Mesenchymal stem cell (in vitro differentiated cells and primary cell): Measurements from ENCODE around the gene TRAF2.
"Not testable (repeated sequence)": the region's sequence is repeated elsewhere in the genome, so short reads cannot be mapped to it uniquely, and the experiment has no call there.

Source experiments
- DNase-seq: peaks from one replicate; pipeline ENCODE4 v3.0.0-alpha.2; 2013
- H2AFZ ChIP-seq: one replicate; pipeline ENCODE4 v1.6.1; 2013; ENCODE audit warnings: low read depth, mild to moderate bottlenecking, control low read depth, inconsistent platforms, low read length, moderate library complexity
- H2AK5ac ChIP-seq: 2 replicates; pipeline ENCODE4 v1.6.1; 2013; ENCODE audit warnings: low read length, moderate library complexity, mild to moderate bottlenecking, inconsistent platforms; ENCODE audit not compliant: severe bottlenecking
- H2BK120ac ChIP-seq: one replicate; pipeline ENCODE4 v1.6.1; 2013; ENCODE audit warnings: low read depth, mild to moderate bottlenecking, inconsistent platforms, low read length, moderate library complexity
- H2BK12ac ChIP-seq, 2 experiments: one replicate each; pipeline ENCODE4 v1.6.1; 2013; ENCODE audit warnings: inconsistent platforms in 2 of 2, low read length in 2 of 2, mild to moderate bottlenecking in 2 of 2, moderate library complexity in 2 of 2, control low read depth in 1 of 2
- H2BK15ac ChIP-seq: one replicate; pipeline ENCODE4 v1.6.1; 2013; ENCODE audit warnings: mild to moderate bottlenecking, low read depth, inconsistent platforms; ENCODE audit not compliant: poor library complexity, severe bottlenecking
- H2BK5ac ChIP-seq: 2 replicates; pipeline ENCODE4 v1.6.1; 2013; ENCODE audit warnings: low read depth, mild to moderate bottlenecking, low read length, control low read depth, inconsistent platforms; ENCODE audit not compliant: poor library complexity, severe bottlenecking
- H3K14ac ChIP-seq, 2 experiments: one replicate each; pipeline ENCODE4 v1.6.1; 2013; ENCODE audit warnings: inconsistent platforms in 2 of 2, low read length in 2 of 2, control low read depth in 1 of 2, mild to moderate bottlenecking in 1 of 2, moderate library complexity in 1 of 2
- H3K18ac ChIP-seq, 2 experiments: one replicate each; pipeline ENCODE4 v1.6.1; 2013; ENCODE audit warnings: inconsistent platforms in 2 of 2, low read length in 2 of 2, control low read depth in 1 of 2, low read depth in 1 of 2, mild to moderate bottlenecking in 1 of 2
- H3K23ac ChIP-seq, 2 experiments: one replicate each; pipeline ENCODE4 v1.6.1; 2013; ENCODE audit warnings: inconsistent platforms in 2 of 2, low read length in 2 of 2, mild to moderate bottlenecking in 2 of 2, moderate library complexity in 2 of 2, control low read depth in 1 of 2
- H3K27ac ChIP-seq: 2 replicates; pipeline ENCODE4 v1.5.1; 2013; ENCODE audit warnings: mild to moderate bottlenecking, moderate library complexity, low read length, control low read depth, inconsistent platforms; ENCODE audit not compliant: poor library complexity, severe bottlenecking
- H3K27me3 ChIP-seq, 2 experiments: 2 replicates each; pipeline versions ENCODE4 v1.6.1 to v1.7.0; 2013; ENCODE audit warnings: low read length in 2 of 2, mild to moderate bottlenecking in 2 of 2, moderate library complexity in 2 of 2, control low read depth in 1 of 2, inconsistent platforms in 1 of 2; ENCODE audit not compliant: control insufficient read depth in 1 of 2, insufficient read depth in 1 of 2
- H3K36me3 ChIP-seq, 2 experiments: 2 replicates each; pipeline versions ENCODE4 v1.6.1 to v1.7.0; 2013; ENCODE audit warnings: low read length in 2 of 2, control low read depth in 1 of 2, inconsistent platforms in 1 of 2, low read depth in 1 of 2, mild to moderate bottlenecking in 1 of 2; ENCODE audit not compliant: insufficient read depth in 2 of 2, control insufficient read depth in 1 of 2
- H3K4ac ChIP-seq, 2 experiments: one replicate each; pipeline ENCODE4 v1.6.1; 2013; ENCODE audit warnings: inconsistent platforms in 2 of 2, low read length in 2 of 2, mild to moderate bottlenecking in 2 of 2, moderate library complexity in 2 of 2, control low read depth in 1 of 2, low read depth in 1 of 2
- H3K4me1 ChIP-seq: 2 replicates; pipeline ENCODE4 v1.6.1; 2013; ENCODE audit warnings: low read depth, low read length, control low read depth; ENCODE audit not compliant: control insufficient read depth, insufficient read depth
- H3K4me2 ChIP-seq: 2 replicates; pipeline ENCODE4 v1.6.1; 2013; ENCODE audit warnings: low read length, mild to moderate bottlenecking, inconsistent platforms; ENCODE audit not compliant: poor library complexity, severe bottlenecking
- H3K4me3 ChIP-seq, 2 experiments: 2 replicates each; pipeline versions ENCODE4 v1.5.1 to v1.7.0; 2013; ENCODE audit warnings: low read length in 2 of 2, mild to moderate bottlenecking in 2 of 2, control low read depth in 1 of 2, low read depth in 1 of 2; ENCODE audit not compliant: insufficient read depth in 1 of 2
- H3K79me1 ChIP-seq: replicated peaks from 2 replicates; pipeline ENCODE4 v1.6.1; 2013; ENCODE audit warnings: mild to moderate bottlenecking, control low read depth, low read length, inconsistent platforms; ENCODE audit not compliant: poor library complexity, severe bottlenecking
- H3K9ac ChIP-seq: 2 replicates; pipeline ENCODE4 v1.7.0; 2013; ENCODE audit warnings: mild to moderate bottlenecking, low read length, moderate library complexity
- H3K9me3 ChIP-seq: 2 replicates; pipeline ENCODE4 v1.7.0; 2013; ENCODE audit warnings: mild to moderate bottlenecking, low read length; ENCODE audit not compliant: control insufficient read depth
- H4K8ac ChIP-seq: one replicate; pipeline ENCODE4 v1.6.1; 2013; ENCODE audit warnings: inconsistent platforms, mild to moderate bottlenecking, low read length, moderate library complexity
- H4K91ac ChIP-seq: one replicate; pipeline ENCODE4 v1.6.1; 2013; ENCODE audit warnings: mild to moderate bottlenecking, low read length, inconsistent platforms
- WGBS: methylation state at CpG from one replicate; pipeline ENCODE4 v1.1.7; 2013; ENCODE audit warnings: mixed read lengths; 5-methylcytosine and 5-hydroxymethylcytosine counted together

TRAF2 gene

DNA sequence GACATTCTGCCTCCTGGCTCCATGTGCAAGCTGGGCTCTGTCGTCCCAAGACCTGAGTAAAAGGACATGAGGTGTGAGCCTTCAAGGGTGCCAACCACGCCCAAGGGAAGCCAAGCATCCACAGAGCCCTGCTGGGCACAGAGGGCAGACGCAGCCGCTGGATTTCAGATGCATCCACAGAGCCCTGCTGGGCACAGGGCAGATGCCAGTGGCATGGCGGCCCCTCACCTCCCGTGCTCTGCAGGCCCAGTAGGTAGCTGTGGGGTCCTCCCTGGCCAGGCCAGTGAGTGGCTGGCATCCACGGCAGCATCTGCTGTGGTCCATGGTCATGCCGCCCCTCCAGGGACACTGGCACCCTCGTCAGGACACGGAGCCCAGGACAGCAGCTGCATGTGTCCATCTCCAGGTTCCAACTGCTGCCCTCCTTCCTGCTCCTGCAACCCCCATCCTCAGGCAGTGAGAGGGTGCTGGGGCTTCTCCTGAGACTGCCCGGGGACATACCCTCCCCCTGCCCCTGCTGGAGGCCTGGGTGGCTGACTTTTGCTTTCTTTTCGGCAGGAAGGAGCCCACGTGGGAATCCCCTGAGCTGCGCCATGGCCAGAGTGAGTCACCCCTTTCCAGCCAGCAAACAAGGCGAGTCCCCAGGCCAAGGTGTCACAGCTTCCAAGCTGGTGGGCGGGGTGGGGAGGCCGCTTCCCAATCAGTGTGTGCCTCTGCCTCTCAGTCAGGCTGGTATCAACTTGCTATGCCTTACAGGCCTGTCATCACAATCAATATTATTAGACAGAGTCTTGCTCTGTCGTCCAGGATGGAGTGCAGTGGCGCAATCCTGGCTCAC lies 4.0 kb upstream of the TRAF2 start:
- H3K4me2 ChIP-seq: peak overlapping the region; percentile 40
- peaks cover 35% of the 10 kb centered on the region for H3K4me1 ChIP-seq
- peak overlapping the region; percentile 92 for H4K8ac ChIP-seq
- H3K9me3 ChIP-seq: no peaks in the 10 kb centered on the region
- peak overlapping the region; percentile 12 to 99 for H3K18ac ChIP-seq
- H2BK15ac ChIP-seq: peak overlapping the region; percentile 70
- H3K23ac ChIP-seq: peak overlapping the region in 1 of 2 experiments; percentile 75
- H3K27ac ChIP-seq: peak overlapping the region; percentile 24
- peak; percentile 95 for DNase-seq
- H3K79me1 ChIP-seq: peaks cover 5% of the 10 kb centered on the region
- H3K27me3 ChIP-seq: no peaks in the 10 kb centered on the region
- H2BK5ac ChIP-seq: no peak overlapping the region
- H2BK120ac ChIP-seq: no peak overlapping the region
- no peak overlapping the region for H2AK5ac ChIP-seq
- H4K91ac ChIP-seq: peak overlapping the region; percentile 96
- peak overlapping the region in 1 of 2 experiments; percentile 74 for H3K4me3 ChIP-seq
- peak overlapping the region in 1 of 2 experiments; percentile 94 for H3K4ac ChIP-seq
- peak overlapping the region; percentile 79 for H3K9ac ChIP-seq
- peak overlapping the region; percentile 18 to 99 for H2BK12ac ChIP-seq
- H3K14ac ChIP-seq: peak overlapping the region in 1 of 2 experiments; percentile 96
- 61% methylated on average over 19 of the region's 19 CpGs for WGBS
- no peaks in the 10 kb centered on the region for H3K36me3 ChIP-seq
- H2AFZ ChIP-seq: peak overlapping the region; percentile 60

DNA sequence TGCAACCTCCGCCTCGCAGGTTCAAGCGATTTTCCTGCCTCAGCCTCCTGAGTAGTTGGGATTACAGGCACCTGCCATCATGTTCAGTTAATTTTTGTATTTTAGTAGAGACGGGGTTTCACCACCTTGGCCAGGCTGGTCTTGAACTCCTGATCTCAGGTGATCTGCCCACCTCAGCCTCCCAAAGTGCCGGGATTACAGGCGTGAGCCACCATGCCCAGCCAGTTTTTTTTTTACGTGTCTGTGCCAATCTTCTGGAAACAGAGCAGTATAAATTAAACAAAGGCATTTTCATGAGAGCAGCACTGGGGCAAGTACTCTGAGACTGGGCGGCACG lies 3.4 kb upstream of the TRAF2 start:
- H3K27me3 ChIP-seq, H2BK15ac ChIP-seq, H3K79me1 ChIP-seq, H3K14ac ChIP-seq, H3K4ac ChIP-seq, H2BK5ac ChIP-seq, H3K4me2 ChIP-seq, H3K23ac ChIP-seq, H3K36me3 ChIP-seq, H3K27ac ChIP-seq, H2BK120ac ChIP-seq, H3K9me3 ChIP-seq, H2AFZ ChIP-seq, DNase-seq: not testable (repeated sequence)
- H3K18ac ChIP-seq: peak overlapping the region in 1 of 2 experiments; percentile 60
- H3K4me3 ChIP-seq: peak overlapping the region in 1 of 2 experiments; percentile 74
- H2BK12ac ChIP-seq: peak overlapping the region; percentile 72 to 83
- peak overlapping the region; percentile 64 for H4K91ac ChIP-seq
- H3K4me1 ChIP-seq: peaks cover 35% of the 10 kb centered on the region
- H3K9ac ChIP-seq: peak overlapping the region; percentile 79
- peak overlapping the region; percentile 50 for H2AK5ac ChIP-seq
- peak overlapping the region; percentile 92 for H4K8ac ChIP-seq
- 92% methylated on average over 9 of the region's 9 CpGs for WGBS

GRCh38 chr9:136883670-136884069 lies 2.6 kb upstream of the TRAF2 start:
- not testable (repeated sequence) for H2BK5ac ChIP-seq, H2BK120ac ChIP-seq, H3K4ac ChIP-seq, H3K4me2 ChIP-seq, H2AFZ ChIP-seq, H3K27ac ChIP-seq, H2BK15ac ChIP-seq, H3K9ac ChIP-seq, H3K27me3 ChIP-seq, H2BK12ac ChIP-seq, DNase-seq, H3K79me1 ChIP-seq, H4K8ac ChIP-seq, H3K36me3 ChIP-seq, H3K9me3 ChIP-seq, H2AK5ac ChIP-seq, H3K18ac ChIP-seq, H3K14ac ChIP-seq, H3K23ac ChIP-seq, H3K4me3 ChIP-seq, H4K91ac ChIP-seq
- peaks cover 35% of the 10 kb centered on the region for H3K4me1 ChIP-seq
- whole genome bisulfite sequencing: 98% methylated on average over 9 of the region's 10 CpGs
